ENCODE measurements around the gene NUP93.

NUP93 gene

DNA sequence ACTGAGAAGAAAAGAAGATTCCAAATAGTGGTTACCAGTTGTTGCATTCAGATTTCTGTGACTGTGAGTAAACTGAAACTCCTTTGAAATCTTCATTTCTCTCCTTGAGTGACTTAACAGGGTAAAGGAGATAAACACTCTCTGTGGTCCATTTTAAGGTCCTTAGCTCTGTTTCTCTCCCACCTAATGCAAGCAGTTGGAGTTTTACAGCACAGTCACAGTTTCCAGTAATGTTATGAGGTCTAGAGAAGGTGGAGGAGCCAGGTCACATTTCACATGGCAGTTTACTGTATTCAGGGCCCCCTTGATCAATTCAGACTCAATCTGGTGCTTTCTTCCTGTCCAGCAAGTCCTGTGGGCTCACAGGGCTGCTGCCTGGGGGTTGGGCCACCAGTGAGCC, 102.8 kb downstream of the NUP93 start:
- H3K36me3 ChIP-seq (ENCODE audit: control insufficient read depth in 4 of 4, insufficient read depth in 4 of 4, low read length in 3 of 4) = peaks cover 9 to 76% (median 56%) of the 10 kb centered on the region in 4 experiments
- H3K27me3 ChIP-seq (replicated peaks in 2 of 5; ENCODE audit: control insufficient read depth in 4 of 5, insufficient read depth in 5 of 5, low read length in 4 of 5) = no peaks in the 10 kb centered on the region
- no peaks in the 10 kb centered on the region for H3K9me3 ChIP-seq (ENCODE audit: control extremely low read depth in 1 of 5, control insufficient read depth in 4 of 5, insufficient read depth in 2 of 5, low read depth in 1 of 5, low read length in 4 of 5)
- H3K4me3 ChIP-seq (ENCODE audit: control insufficient read depth in 1 of 7, extremely low read depth in 1 of 7, insufficient read depth in 4 of 7, low read depth in 2 of 7, low read length in 6 of 7) = no peak overlapping the region
- no peak for DNase-seq
- ChIA-PET POLR2A (no interaction called here), CTCF (interaction anchor here (1.5 kb wide), 1 partner anchor 24 kb away, joined by 5 read pairs; no protein-coding TSS in a partner anchor)
- H3K27ac ChIP-seq (ENCODE audit: insufficient read depth in 1 of 2, low read depth in 1 of 2, low read length in 2 of 2, poor library complexity in 1 of 2, severe bottlenecking in 2 of 2) = no peak overlapping the region
- peaks cover 0 to 3% (median 0%) of the 10 kb centered on the region in 4 experiments for H3K4me1 ChIP-seq (ENCODE audit: control extremely low read depth in 1 of 4, control insufficient read depth in 4 of 4, insufficient read depth in 4 of 4, low read length in 3 of 4)

DNA sequence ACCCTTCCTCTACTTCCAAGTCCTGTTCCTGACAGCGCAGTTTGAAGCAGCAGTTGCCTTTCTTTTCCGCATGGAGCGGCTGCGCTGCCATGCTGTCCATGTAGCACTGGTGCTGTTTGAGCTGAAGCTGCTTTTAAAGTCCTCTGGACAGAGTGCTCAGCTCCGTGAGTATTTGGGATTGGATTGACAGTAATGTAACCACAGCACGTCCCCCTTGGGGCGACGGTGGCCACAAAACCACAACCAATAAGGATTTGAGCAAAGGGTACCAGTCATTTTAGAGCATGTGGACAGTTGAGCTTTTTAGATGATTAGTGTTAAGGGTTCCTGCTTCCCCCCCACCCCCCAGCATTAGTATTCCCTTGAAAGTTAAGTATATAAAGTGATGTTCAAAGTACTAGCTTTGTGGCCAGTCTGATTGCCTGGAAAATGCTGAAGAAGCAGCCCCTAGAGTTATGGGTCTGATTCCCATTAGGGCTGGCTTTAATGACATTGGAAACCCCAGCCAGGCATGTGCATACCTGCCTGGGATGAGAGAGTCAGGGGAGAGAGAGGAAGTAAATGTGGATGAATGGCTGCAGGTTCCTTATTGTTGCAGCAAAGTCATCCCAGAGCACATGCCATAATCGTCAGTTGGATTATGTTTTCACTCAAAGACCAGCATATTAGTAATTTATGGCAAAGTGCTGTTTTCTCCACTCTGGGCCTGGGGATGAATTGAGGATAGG, 103.5 kb downstream of the NUP93 start:
- Histone ChIP-seq H3K27ac (ENCODE audit: insufficient read depth in 1 of 2, low read depth in 1 of 2, low read length in 2 of 2, poor library complexity in 1 of 2, severe bottlenecking in 2 of 2) (no peak overlapping the region), H3K4me3 (ENCODE audit: control insufficient read depth in 1 of 7, extremely low read depth in 1 of 7, insufficient read depth in 4 of 7, low read depth in 2 of 7, low read length in 6 of 7) (no peak overlapping the region), H3K27me3 (replicated peaks in 2 of 5; ENCODE audit: control insufficient read depth in 4 of 5, insufficient read depth in 5 of 5, low read length in 4 of 5) (no peaks in the 10 kb centered on the region), H3K36me3 (ENCODE audit: control insufficient read depth in 4 of 4, insufficient read depth in 4 of 4, low read length in 3 of 4) (peaks cover 10 to 82% (median 62%) of the 10 kb centered on the region in 4 experiments), H3K9me3 (ENCODE audit: control extremely low read depth in 1 of 5, control insufficient read depth in 4 of 5, insufficient read depth in 2 of 5, low read depth in 1 of 5, low read length in 4 of 5) (no peaks in the 10 kb centered on the region), H3K4me1 (ENCODE audit: control extremely low read depth in 1 of 4, control insufficient read depth in 4 of 4, insufficient read depth in 4 of 4, low read length in 3 of 4) (peaks cover 0 to 3% (median 0%) of the 10 kb centered on the region in 4 experiments)
- WGBS (ENCODE audit: insufficient coverage) = 80% methylated on average over 8 of the region's 9 CpGs
- ChIA-PET POLR2A (no interaction called here), CTCF (interaction anchor here (0.7 to 1.5 kb wide), 2 partner anchors 23 to 373 kb away, joined by 3 to 5 read pairs; no protein-coding TSS in a partner anchor)
- DNase-seq = no peak

DNA sequence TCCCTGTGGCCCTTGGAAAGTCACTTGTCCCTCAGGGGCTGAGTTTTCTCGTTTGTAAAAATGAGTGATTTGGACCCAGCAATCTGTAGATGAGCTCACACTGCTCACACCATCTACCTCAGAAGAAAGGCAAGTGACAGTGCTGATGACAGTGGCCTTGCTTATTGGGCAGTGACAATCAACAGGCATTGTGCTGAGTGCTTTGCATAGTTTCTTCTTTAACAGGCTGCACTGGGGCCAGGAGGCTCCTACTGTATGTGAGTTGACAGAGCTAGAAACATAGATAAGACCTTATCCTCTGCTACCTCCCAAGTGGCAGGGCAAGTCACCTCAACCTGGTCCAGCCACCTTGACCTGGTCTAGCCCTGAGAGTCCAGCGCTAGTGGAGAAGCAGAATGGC, 105.4 kb downstream of the NUP93 start:
- 91% methylated on average over 1 of the region's 2 CpGs for WGBS (ENCODE audit: insufficient coverage)
- ChIA-PET POLR2A (no interaction called here), CTCF (interaction anchor here (2.1 kb wide), 1 partner anchor 11 kb away, joined by 4 read pairs; no protein-coding TSS in a partner anchor)
- H3K27me3 ChIP-seq (replicated peaks in 2 of 5; ENCODE audit: control insufficient read depth in 4 of 5, insufficient read depth in 5 of 5, low read length in 4 of 5) = no peaks in the 10 kb centered on the region
- H3K9me3 ChIP-seq (ENCODE audit: control extremely low read depth in 1 of 5, control insufficient read depth in 4 of 5, insufficient read depth in 2 of 5, low read depth in 1 of 5, low read length in 4 of 5) = no peaks in the 10 kb centered on the region
- H3K4me3 ChIP-seq (ENCODE audit: control insufficient read depth in 1 of 7, extremely low read depth in 1 of 7, insufficient read depth in 4 of 7, low read depth in 2 of 7, low read length in 6 of 7) = no peak overlapping the region
- peaks cover 0 to 3% (median 0%) of the 10 kb centered on the region in 4 experiments for H3K4me1 ChIP-seq (ENCODE audit: control extremely low read depth in 1 of 4, control insufficient read depth in 4 of 4, insufficient read depth in 4 of 4, low read length in 3 of 4)
- no peak for DNase-seq
- no peak overlapping the region for H3K27ac ChIP-seq (ENCODE audit: insufficient read depth in 1 of 2, low read depth in 1 of 2, low read length in 2 of 2, poor library complexity in 1 of 2, severe bottlenecking in 2 of 2)
- peaks cover 11 to 80% (median 65%) of the 10 kb centered on the region in 4 experiments for H3K36me3 ChIP-seq (ENCODE audit: control insufficient read depth in 4 of 4, insufficient read depth in 4 of 4, low read length in 3 of 4)

DNA sequence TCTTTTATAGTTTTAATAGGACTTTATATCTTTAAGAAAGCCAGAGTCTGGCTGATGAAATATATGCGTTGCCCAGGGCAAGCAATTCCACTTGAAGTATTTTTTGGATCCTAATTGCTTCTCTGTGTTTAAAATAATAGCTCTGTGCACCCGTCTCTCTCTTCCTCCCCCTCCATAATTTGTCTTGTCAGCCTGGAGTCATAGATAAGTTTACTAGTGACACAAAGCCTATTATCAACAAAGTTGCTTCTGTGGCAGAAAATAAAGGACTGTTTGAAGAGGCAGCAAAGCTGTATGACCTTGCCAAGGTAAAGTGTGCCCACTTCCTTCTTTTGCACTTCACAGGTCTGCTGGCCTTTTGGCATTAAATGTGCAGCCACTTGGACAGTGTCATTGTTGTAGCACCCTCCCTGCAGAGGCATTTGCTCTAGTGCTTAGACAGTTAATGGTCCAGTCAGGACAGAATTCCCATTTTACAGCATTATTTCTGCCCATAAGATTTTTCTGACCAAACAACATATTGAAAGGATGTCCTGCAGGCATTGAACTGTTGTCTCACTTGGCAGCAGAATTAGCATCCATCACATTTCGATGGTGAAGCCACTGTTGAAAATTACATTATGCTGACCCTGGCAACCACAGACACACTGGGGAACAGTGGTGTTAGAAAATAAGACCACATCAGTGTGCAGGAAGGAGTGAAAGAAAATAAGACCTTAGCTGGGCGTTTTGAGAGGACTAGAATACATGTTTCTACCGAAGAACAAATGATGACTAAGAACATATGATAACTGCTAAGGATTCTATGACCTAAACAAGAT, 106.7 kb downstream of the NUP93 start:
- Histone ChIP-seq H3K9me3 (ENCODE audit: control extremely low read depth in 1 of 5, control insufficient read depth in 4 of 5, insufficient read depth in 2 of 5, low read depth in 1 of 5, low read length in 4 of 5) (no peaks in the 10 kb centered on the region), H3K4me3 (ENCODE audit: control insufficient read depth in 1 of 7, extremely low read depth in 1 of 7, insufficient read depth in 4 of 7, low read depth in 2 of 7, low read length in 6 of 7) (no peak overlapping the region), H3K27me3 (replicated peaks in 2 of 5; ENCODE audit: control insufficient read depth in 4 of 5, insufficient read depth in 5 of 5, low read length in 4 of 5) (no peaks in the 10 kb centered on the region), H3K36me3 (ENCODE audit: control insufficient read depth in 4 of 4, insufficient read depth in 4 of 4, low read length in 3 of 4) (peaks cover 11 to 81% (median 67%) of the 10 kb centered on the region in 4 experiments), H3K27ac (ENCODE audit: insufficient read depth in 1 of 2, low read depth in 1 of 2, low read length in 2 of 2, poor library complexity in 1 of 2, severe bottlenecking in 2 of 2) (no peak overlapping the region), H3K4me1 (ENCODE audit: control extremely low read depth in 1 of 4, control insufficient read depth in 4 of 4, insufficient read depth in 4 of 4, low read length in 3 of 4) (peaks cover 0 to 3% (median 0%) of the 10 kb centered on the region in 4 experiments)
- ChIA-PET CTCF (interaction anchor here (0.9 to 3.2 kb wide), 5 partner anchors 12 to 30 kb away, joined by 3 to 9 read pairs (median 4); no protein-coding TSS in a partner anchor), POLR2A (no interaction called here)
- 100% methylated on average over 2 of the region's 5 CpGs for WGBS (ENCODE audit: insufficient coverage)
- DNase-seq = no peak

DNA sequence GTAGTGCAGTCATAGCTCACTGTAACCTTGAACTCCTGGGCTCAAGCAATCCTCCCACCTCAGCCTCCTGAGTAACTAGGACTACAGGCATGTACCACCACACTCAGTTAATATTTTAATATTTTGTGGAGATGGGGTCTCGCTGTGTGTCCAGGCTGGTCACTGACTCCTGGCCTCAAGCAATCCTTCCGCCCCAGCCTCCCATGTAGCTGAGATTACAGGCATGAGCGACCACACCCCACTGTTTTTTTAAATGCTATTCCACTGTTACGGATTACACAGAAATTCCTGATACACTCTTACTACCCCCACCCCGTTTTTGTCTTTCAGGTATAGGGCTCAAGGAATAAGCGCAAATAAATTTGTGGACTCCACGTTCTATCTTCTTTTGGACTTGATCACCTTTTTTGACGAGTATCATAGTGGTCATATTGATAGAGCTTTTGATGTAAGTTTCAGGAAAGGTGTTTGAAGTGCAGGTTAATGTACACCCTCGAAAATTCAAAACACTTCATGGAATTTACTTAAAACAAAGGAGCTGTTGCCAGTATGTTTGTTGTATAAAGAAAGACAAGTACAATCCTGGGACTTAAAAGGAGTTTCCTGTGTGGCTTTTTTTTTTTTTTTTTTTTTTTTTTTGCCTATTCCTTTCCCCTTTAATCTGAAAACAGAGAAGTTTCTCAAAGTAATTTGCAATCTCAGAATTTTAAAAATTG, 108.9 kb downstream of the NUP93 start:
- no peak for DNase-seq
- no peak overlapping the region for H3K27ac ChIP-seq (ENCODE audit: insufficient read depth in 1 of 2, low read depth in 1 of 2, low read length in 2 of 2, poor library complexity in 1 of 2, severe bottlenecking in 2 of 2)
- no peak overlapping the region for H3K4me3 ChIP-seq (ENCODE audit: control insufficient read depth in 1 of 7, extremely low read depth in 1 of 7, insufficient read depth in 4 of 7, low read depth in 2 of 7, low read length in 6 of 7)
- H3K27me3 ChIP-seq (replicated peaks in 2 of 5; ENCODE audit: control insufficient read depth in 4 of 5, insufficient read depth in 5 of 5, low read length in 4 of 5) = no peaks in the 10 kb centered on the region
- 100% methylated on average over 3 of the region's 9 CpGs for WGBS (ENCODE audit: insufficient coverage)
- H3K9me3 ChIP-seq (ENCODE audit: control extremely low read depth in 1 of 5, control insufficient read depth in 4 of 5, insufficient read depth in 2 of 5, low read depth in 1 of 5, low read length in 4 of 5) = no peaks in the 10 kb centered on the region
- POLR2A ChIA-PET = interaction anchor here (0.6 kb wide), 1 partner anchor 454 kb away, joined by 4 read pairs; no protein-coding TSS in a partner anchor
- H3K36me3 ChIP-seq (ENCODE audit: control insufficient read depth in 4 of 4, insufficient read depth in 4 of 4, low read length in 3 of 4) = peaks cover 13 to 76% (median 67%) of the 10 kb centered on the region in 4 experiments
- no peaks in the 10 kb centered on the region for H3K4me1 ChIP-seq (ENCODE audit: control extremely low read depth in 1 of 4, control insufficient read depth in 4 of 4, insufficient read depth in 4 of 4, low read length in 3 of 4)
- CTCF ChIA-PET = interaction anchor here (0.9 to 3.2 kb wide), 5 partner anchors 12 to 1374 kb away, joined by 3 to 9 read pairs (median 3); no protein-coding TSS in a partner anchor

DNA sequence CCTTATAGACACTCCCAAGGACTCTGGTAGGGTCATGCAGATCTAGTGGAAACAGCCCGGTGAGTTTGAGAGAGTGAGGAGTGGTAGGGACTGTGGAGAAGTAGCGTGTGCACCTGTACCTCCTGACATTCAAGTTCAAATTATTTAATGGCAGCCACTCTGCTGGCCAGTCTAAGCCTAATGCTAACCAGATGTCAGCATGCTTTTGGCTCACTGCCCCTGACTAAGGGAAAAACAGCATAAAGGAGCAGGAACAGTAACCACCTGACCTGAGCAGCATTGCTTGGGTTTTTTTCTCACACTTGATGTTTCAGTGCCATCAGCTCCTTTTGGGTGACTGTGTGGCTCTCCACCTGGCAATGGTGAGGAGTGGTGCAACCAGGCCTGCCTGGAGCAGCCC, 111.3 kb downstream of the NUP93 start:
- Histone ChIP-seq H3K9me3 (ENCODE audit: control extremely low read depth in 1 of 5, control insufficient read depth in 4 of 5, insufficient read depth in 2 of 5, low read depth in 1 of 5, low read length in 4 of 5) (no peaks in the 10 kb centered on the region), H3K4me1 (ENCODE audit: control extremely low read depth in 1 of 4, control insufficient read depth in 4 of 4, insufficient read depth in 4 of 4, low read length in 3 of 4) (no peaks in the 10 kb centered on the region), H3K27me3 (replicated peaks in 2 of 5; ENCODE audit: control insufficient read depth in 4 of 5, insufficient read depth in 5 of 5, low read length in 4 of 5) (no peaks in the 10 kb centered on the region), H3K27ac (ENCODE audit: insufficient read depth in 1 of 2, low read depth in 1 of 2, low read length in 2 of 2, poor library complexity in 1 of 2, severe bottlenecking in 2 of 2) (no peak overlapping the region), H3K36me3 (ENCODE audit: control insufficient read depth in 4 of 4, insufficient read depth in 4 of 4, low read length in 3 of 4) (peaks cover 17 to 80% (median 62%) of the 10 kb centered on the region in 4 experiments), H3K4me3 (ENCODE audit: control insufficient read depth in 1 of 7, extremely low read depth in 1 of 7, insufficient read depth in 4 of 7, low read depth in 2 of 7, low read length in 6 of 7) (no peak overlapping the region)
- ChIA-PET CTCF (interaction anchor here (2.0 kb wide), 1 partner anchor 12 kb away, joined by 6 read pairs; no protein-coding TSS in a partner anchor), POLR2A (no interaction called here)
- 100% methylated on average over 2 of the region's 2 CpGs for WGBS (ENCODE audit: insufficient coverage)
- no peak for DNase-seq

All from common myeloid progenitor, CD34-positive (primary cell).